HTR-8/SVneo (cell line): Measurements from ENCODE around the gene CHRM4.

Experiments
- DNase-seq: peaks from one replicate; pipeline ENCODE4 v3.0.0; 2011; ENCODE audit warnings: low spot score, mixed read lengths; ENCODE audit not compliant: insufficient read length
- FAIRE-seq: peaks from 2 replicates; lab custom pipeline; 2011; peaks lifted over from hg19 to GRCh38; lab: Jason Lieb, UNC

CHRM4 gene

GRCh38 chr11:46404476-46405017 is 13.0 kb upstream of the CHRM4 start:
- FAIRE-seq (no peak), DNase-seq (no peak)

- FAIRE-seq: no peak
- DNase-seq: no peak
Observed at GRCh38 chr11:46402957-46403902, 11.7 kb upstream of the CHRM4 start.

GRCh38 chr11:46397526-46397925 is 6.0 kb upstream of the CHRM4 start:
- DNase-seq (no peak), FAIRE-seq (no peak)

- FAIRE-seq (no peak), DNase-seq (no peak)
Observed at GRCh38 chr11:46393759-46394158, 2.2 kb upstream of the CHRM4 start.

- FAIRE-seq: no peak
- no peak for DNase-seq
Observed at GRCh38 chr11:46393231-46393616, 1.6 kb upstream of the CHRM4 start.

- FAIRE-seq (no peak), DNase-seq (peak; percentile 84)
Observed at GRCh38 chr11:46392421-46393230, 1.1 kb upstream of the CHRM4 start.

GRCh38 chr11:46391186-46391577 is 394 bp downstream of the CHRM4 start:
- DNase-seq (no peak), FAIRE-seq (no peak)

- DNase-seq (no peak), FAIRE-seq (no peak)
Observed at GRCh38 chr11:46390331-46391171, 1.0 kb downstream of the CHRM4 start.

GRCh38 chr11:46389450-46390330 is 1.9 kb downstream of the CHRM4 start:
- peak; percentile 92 for FAIRE-seq
- DNase-seq: peak; percentile 82

- peak; percentile 16 for FAIRE-seq
- no peak for DNase-seq
Observed at GRCh38 chr11:46388619-46389449, 2.7 kb downstream of the CHRM4 start.

- DNase-seq (no peak), FAIRE-seq (no peak)
Observed at GRCh38 chr11:46387919-46388618, 3.5 kb downstream of the CHRM4 start.

GRCh38 chr11:46387456-46387855 is 4.1 kb downstream of the CHRM4 start:
- DNase-seq (no peak), FAIRE-seq (no peak)

GRCh38 chr11:46386674-46387073 is 4.9 kb downstream of the CHRM4 start:
- FAIRE-seq (no peak), DNase-seq (no peak)

GRCh38 chr11:46386005-46386578 is 5.5 kb downstream of the CHRM4 start:
- no peak for DNase-seq
- FAIRE-seq: no peak

GRCh38 chr11:46385169-46386004 is 6.2 kb downstream of the CHRM4 start:
- FAIRE-seq (no peak), DNase-seq (no peak)

GRCh38 chr11:46383974-46384701 is 7.4 kb downstream of the CHRM4 start:
- no peak for FAIRE-seq
- no peak for DNase-seq
